Duodenal mucosa (tissue), 2 donors: Measurements from ENCODE around the gene POR.

Source experiments
- H3K27ac ChIP-seq: one replicate; pipeline ENCODE4 v1.7.0; 2013; ENCODE audit warnings: low read depth, low read length
- H3K27me3 ChIP-seq, 2 donors: one replicate each; pipeline ENCODE4 v1.7.0; 2013; ENCODE audit warnings: low read length in 2 of 2, control low read depth in 1 of 2; ENCODE audit not compliant: insufficient read depth in 2 of 2, control insufficient read depth in 1 of 2
- H3K36me3 ChIP-seq, 2 donors: one replicate each; pipeline ENCODE4 v1.7.0; 2013; ENCODE audit warnings: low read length in 2 of 2, control low read depth in 1 of 2; ENCODE audit not compliant: insufficient read depth in 2 of 2, control insufficient read depth in 1 of 2
- H3K4me1 ChIP-seq, 2 donors: one replicate each; pipeline ENCODE4 v1.7.0; 2013; ENCODE audit warnings: low read length in 2 of 2, control low read depth in 1 of 2; ENCODE audit not compliant: insufficient read depth in 2 of 2, control insufficient read depth in 1 of 2
- H3K4me3 ChIP-seq, 2 donors: one replicate each; pipeline ENCODE4 v1.7.0; 2013; ENCODE audit warnings: low read length in 2 of 2, low read depth in 1 of 2
- H3K9ac ChIP-seq, 2 donors: one replicate each; pipeline ENCODE4 v1.7.0; 2013; ENCODE audit warnings: low read length in 2 of 2, low read depth in 1 of 2
- H3K9me3 ChIP-seq, 2 donors: one replicate each; pipeline ENCODE4 v1.7.0; 2013; ENCODE audit warnings: low read length in 2 of 2, control low read depth in 1 of 2; ENCODE audit not compliant: control insufficient read depth in 1 of 2

The POR gene

GRCh38 chr7:75971309-75971960, 56.5 kb downstream of the POR start:
- Histone ChIP-seq H3K9ac (no peak overlapping the region), H3K4me3 (no peak overlapping the region), H3K27ac (no peak overlapping the region), H3K9me3 (no peaks in the 10 kb centered on the region), H3K36me3 (peaks cover 0 to 34% of the 10 kb centered on the region in 2 donors), H3K27me3 (no peaks in the 10 kb centered on the region), H3K4me1 (peaks cover 27 to 28% of the 10 kb centered on the region in 2 donors)

GRCh38 chr7:75971961-75972763, 57.2 kb downstream of the POR start:
- no peaks in the 10 kb centered on the region for H3K9me3 ChIP-seq
- peaks cover 0 to 27% of the 10 kb centered on the region in 2 donors for H3K36me3 ChIP-seq
- H3K9ac ChIP-seq: no peak overlapping the region
- H3K4me3 ChIP-seq: no peak overlapping the region
- H3K4me1 ChIP-seq: peaks cover 22 to 26% of the 10 kb centered on the region in 2 donors
- H3K27me3 ChIP-seq: no peaks in the 10 kb centered on the region
- no peak overlapping the region for H3K27ac ChIP-seq

GRCh38 chr7:75977743-75978142, 62.8 kb downstream of the POR start:
- Histone ChIP-seq H3K4me3 (no peak overlapping the region), H3K27ac (no peak overlapping the region), H3K9me3 (no peaks in the 10 kb centered on the region), H3K9ac (no peak overlapping the region), H3K27me3 (no peaks in the 10 kb centered on the region), H3K4me1 (peaks cover 17 to 23% of the 10 kb centered on the region in 2 donors), H3K36me3 (peaks cover 21 to 46% of the 10 kb centered on the region in 2 donors)

GRCh38 chr7:75979759-75980429, 64.9 kb downstream of the POR start:
- Histone ChIP-seq H3K9me3 (no peaks in the 10 kb centered on the region), H3K9ac (peak overlapping the region; percentile 63 to 68), H3K27me3 (no peaks in the 10 kb centered on the region), H3K4me3 (peak overlapping the region; percentile 34 to 63), H3K27ac (peak overlapping the region; percentile 73), H3K4me1 (peaks cover 17 to 23% of the 10 kb centered on the region in 2 donors), H3K36me3 (peaks cover 30 to 57% of the 10 kb centered on the region in 2 donors)

GRCh38 chr7:75980430-75981202, 65.7 kb downstream of the POR start:
- H3K27ac ChIP-seq: peak overlapping the region; percentile 66
- peak overlapping the region; percentile 30 to 68 for H3K9ac ChIP-seq
- H3K9me3 ChIP-seq: no peaks in the 10 kb centered on the region
- H3K4me3 ChIP-seq: peak overlapping the region; percentile 34 to 63
- H3K36me3 ChIP-seq: peaks cover 30 to 64% of the 10 kb centered on the region in 2 donors
- H3K4me1 ChIP-seq: peaks cover 18 to 28% of the 10 kb centered on the region in 2 donors
- no peaks in the 10 kb centered on the region for H3K27me3 ChIP-seq

- Histone ChIP-seq H3K27me3 (no peaks in the 10 kb centered on the region), H3K4me1 (peaks cover 24 to 33% of the 10 kb centered on the region in 2 donors), H3K4me3 (no peak overlapping the region), H3K27ac (no peak overlapping the region), H3K36me3 (peaks cover 35 to 69% of the 10 kb centered on the region in 2 donors), H3K9me3 (no peaks in the 10 kb centered on the region), H3K9ac (no peak overlapping the region)
Measured at GRCh38 chr7:75981203-75981452, 66.2 kb downstream of the POR start.

- H3K27ac ChIP-seq: no peak overlapping the region
- H3K4me1 ChIP-seq: peaks cover 28 to 37% of the 10 kb centered on the region in 2 donors
- no peak overlapping the region for H3K9ac ChIP-seq
- H3K9me3 ChIP-seq: no peaks in the 10 kb centered on the region
- no peaks in the 10 kb centered on the region for H3K27me3 ChIP-seq
- no peak overlapping the region for H3K4me3 ChIP-seq
- peaks cover 35 to 75% of the 10 kb centered on the region in 2 donors for H3K36me3 ChIP-seq
Measured at GRCh38 chr7:75981453-75982305, 66.7 kb downstream of the POR start.

- Histone ChIP-seq H3K4me1 (peaks cover 28 to 37% of the 10 kb centered on the region in 2 donors), H3K4me3 (no peak overlapping the region), H3K36me3 (peaks cover 35 to 82% of the 10 kb centered on the region in 2 donors)
Measured at GRCh38 chr7:75982306-75983064, 67.5 kb downstream of the POR start.

More at GRCh38 chr7:75982306-75983064, 67.5 kb downstream of the POR start:
- Histone ChIP-seq H3K27ac (no peak overlapping the region), H3K27me3 (no peaks in the 10 kb centered on the region), H3K9ac (no peak overlapping the region), H3K9me3 (no peaks in the 10 kb centered on the region)
